Epithelial cell of prostate (primary cell): ENCODE data around the gene MLANA.

Experiments
- DNase-seq: peaks from one replicate; pipeline ENCODE4 v3.0.0-alpha.2; 2011; ENCODE audit warnings: low read depth, low spot score
- H3K27ac ChIP-seq: fragments of 450-650 bp; 2 replicates; pipeline ENCODE4 v1.5.1; 2017; ENCODE audit warnings: mild to moderate bottlenecking

Gene MLANA

DNA sequence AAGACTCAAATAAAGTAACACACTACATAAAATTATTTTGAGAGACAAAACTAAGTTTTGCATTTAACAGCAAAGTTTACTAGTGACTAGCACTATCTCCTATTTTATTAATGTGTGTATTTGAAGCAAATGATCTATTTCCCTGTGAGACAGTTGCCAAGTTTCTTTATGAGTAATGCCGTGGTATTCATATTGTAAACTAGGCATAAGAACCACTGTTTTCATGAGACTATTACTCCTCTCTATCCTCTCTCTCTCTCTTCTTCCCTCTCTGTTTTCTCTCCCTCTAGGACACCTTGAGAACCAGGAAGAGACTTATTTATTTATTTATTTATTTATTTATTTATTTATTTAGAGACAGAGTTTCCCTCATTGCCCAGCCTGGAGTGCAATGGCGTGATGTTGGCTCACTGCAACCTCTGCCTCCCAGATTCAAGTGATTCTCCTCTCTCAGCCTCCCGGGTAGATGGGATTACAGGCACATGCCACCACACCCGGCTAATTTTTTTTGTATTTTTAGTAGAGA is 61.1 kb downstream of the MLANA start:
- no peak overlapping the region for H3K27ac ChIP-seq
- peak; percentile 53 for DNase-seq

DNA sequence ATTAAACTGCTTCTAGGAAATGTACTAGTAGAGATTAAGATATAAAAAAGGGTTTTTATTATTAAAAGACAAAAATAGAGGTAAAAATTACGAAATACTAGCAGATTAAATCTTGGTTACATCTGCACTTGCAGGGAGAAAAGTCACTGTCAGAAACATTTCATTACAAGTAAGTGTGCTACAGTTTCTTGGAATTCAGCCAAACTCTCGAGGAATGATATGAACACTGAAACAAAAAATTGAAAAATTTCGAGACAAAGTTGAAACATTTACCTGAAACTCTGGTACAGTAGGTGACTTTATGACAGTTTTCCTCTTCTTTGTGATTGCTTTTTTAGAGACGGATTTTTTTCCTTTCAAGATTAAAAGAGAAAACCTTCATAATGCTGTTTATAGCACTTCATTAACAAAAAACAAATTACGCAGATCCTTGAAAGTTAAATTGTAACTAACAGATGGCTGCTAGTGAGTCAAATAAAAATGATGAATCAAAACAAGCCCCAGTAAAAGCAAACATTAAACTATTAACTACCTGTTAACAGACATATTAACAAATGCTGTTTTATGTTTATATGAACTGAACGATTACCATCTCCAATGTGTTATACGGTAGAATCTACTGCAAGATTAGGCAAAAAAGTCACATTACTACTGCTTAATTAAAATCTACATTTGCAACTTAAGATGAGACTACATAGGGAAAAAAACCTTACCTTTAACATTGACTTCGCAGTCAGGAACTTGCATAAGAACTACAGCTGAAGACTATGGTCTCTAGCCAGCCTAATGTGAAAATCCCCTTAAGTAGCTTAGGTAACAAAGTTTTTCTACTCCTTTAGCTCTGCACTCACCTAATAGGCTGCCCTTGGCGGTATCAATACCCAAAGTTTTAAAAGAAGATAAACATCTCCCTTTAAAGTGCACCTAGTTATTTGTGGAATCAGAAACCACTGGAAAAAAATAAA is 63.3 kb downstream of the MLANA start:
- no peak overlapping the region for H3K27ac ChIP-seq
- no peak for DNase-seq

DNA sequence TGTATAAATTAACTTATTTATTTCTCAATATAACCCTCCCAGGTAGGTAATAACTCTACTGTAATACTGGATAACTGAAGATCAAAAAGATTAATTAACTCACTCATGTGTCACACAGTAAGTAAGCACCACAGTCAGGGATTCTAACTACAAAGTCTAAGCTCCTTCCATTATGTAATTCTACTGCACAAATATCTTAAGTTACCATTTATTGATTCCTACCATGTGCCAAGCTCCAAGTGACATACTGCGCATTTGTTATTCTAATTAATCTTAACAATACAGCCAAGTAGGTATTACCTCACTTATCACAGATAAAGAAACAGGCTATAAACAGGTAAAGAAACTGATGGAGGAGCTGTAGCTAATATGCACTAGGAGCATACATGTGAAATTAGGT is 66.5 kb downstream of the MLANA start:
- no peak for DNase-seq
- H3K27ac ChIP-seq, result no peak overlapping the region

DNA sequence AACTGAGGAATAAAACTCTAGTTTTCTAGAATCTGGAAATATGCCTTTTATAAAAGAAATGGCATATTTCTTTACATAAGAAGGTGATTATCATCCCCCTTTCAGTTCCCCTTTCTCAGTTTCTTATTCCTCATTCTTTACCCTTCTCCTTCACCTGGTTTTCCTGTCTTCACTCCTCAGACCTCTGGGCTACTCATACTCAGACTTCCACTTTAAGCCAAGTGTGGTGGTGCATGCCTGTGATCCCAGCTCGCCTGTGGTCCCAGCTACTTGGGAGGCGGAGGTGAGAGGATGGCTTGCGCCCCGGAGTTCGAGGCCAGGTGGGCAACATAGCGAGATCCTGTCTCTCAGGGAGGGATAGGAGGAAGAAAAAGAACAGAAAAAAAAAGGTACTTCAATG is 67.6 kb downstream of the MLANA start:
- no peak overlapping the region for H3K27ac ChIP-seq
- DNase-seq, result no peak
